ELR (cell line): ENCODE measurements around the gene FLYWCH2.
"Not testable (repeated sequence)": the region's sequence is repeated elsewhere in the genome, so short reads cannot be mapped to it uniquely, and the experiment has no call there.

Experiments used
- DNase-seq: peaks from one replicate; pipeline ENCODE4 v3.0.0-alpha.2; 2015; ENCODE audit warnings: low read depth

FLYWCH2 gene

GRCh38 chr16:2938206-2938605 lies 55.2 kb downstream of the FLYWCH2 start:
- no peak for DNase-seq

GRCh38 chr16:2939968-2940367 lies 57.0 kb downstream of the FLYWCH2 start:
- no peak for DNase-seq

GRCh38 chr16:2942045-2942444 lies 59.0 kb downstream of the FLYWCH2 start:
- no peak for DNase-seq

GRCh38 chr16:2943716-2944115 lies 60.7 kb downstream of the FLYWCH2 start:
- not testable (repeated sequence) for DNase-seq

- DNase-seq: no peak
Measured at GRCh38 chr16:2946649-2947048, 63.6 kb downstream of the FLYWCH2 start.
